Hepatocyte (in vitro differentiated cells): Measurements from ENCODE around the gene VCL.

Source experiments
- CTCF ChIP-seq: fragments of 200-600 bp; sonication (generic); IDR thresholded peaks from 2 replicates; pipeline ENCODE4 v1.5.1; 2016; ENCODE audit warnings: antibody characterized with exemption, mild to moderate bottlenecking; ENCODE audit not compliant: poor library complexity
- EZH2 ChIP-seq: fragments of 200-600 bp; sonication (generic); IDR thresholded peaks from 2 replicates; pipeline ENCODE4 v1.6.1; 2016; ENCODE audit warnings: antibody characterized with exemption, mild to moderate bottlenecking, borderline replicate concordance
- EZH2phosphoT487 ChIP-seq: fragments of 200-600 bp; sonication (generic); IDR thresholded peaks from one replicate; pipeline ENCODE4 v1.6.1; 2018; ENCODE audit warnings: antibody characterized with exemption, mild to moderate bottlenecking, low read depth, moderate library complexity; ENCODE audit not compliant: unreplicated experiment, severe bottlenecking

DNA sequence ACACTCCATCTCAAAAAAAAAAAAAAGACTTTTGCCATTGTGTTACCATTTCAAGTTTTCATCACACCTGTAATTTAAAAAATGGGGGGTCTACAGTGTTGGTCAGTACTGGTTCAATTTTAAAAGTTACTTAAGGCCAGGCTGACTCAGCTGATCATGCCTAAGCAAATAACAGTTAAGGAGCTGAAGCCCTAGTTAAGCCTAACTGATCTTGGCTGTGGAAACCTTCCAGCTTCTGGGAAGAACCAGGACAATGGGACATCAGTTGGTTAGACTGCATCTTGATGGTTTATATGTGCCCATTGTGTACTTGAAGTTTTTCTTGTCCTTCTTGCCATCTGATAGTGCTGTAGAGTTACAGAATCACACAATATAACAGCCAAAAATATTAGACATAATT, 26.7 kb downstream of the VCL start:
- TF ChIP-seq CTCF = no peak
- TF ChIP-seq EZH2 = no peak
- no peak for TF ChIP-seq EZH2phosphoT487
